ENCODE data around the gene HOXC6. TPM values are rescaled to one million over a fixed set of nuclear protein-coding genes. Genes with fewer than 3 reads are reported as not detected.

HOXC6 gene
- 2.9 TPM for polyA plus RNA-seq (2013, experiment 1 of 2)
- 5.1 TPM for polyA plus RNA-seq (2013, experiment 2 of 2)

DNA sequence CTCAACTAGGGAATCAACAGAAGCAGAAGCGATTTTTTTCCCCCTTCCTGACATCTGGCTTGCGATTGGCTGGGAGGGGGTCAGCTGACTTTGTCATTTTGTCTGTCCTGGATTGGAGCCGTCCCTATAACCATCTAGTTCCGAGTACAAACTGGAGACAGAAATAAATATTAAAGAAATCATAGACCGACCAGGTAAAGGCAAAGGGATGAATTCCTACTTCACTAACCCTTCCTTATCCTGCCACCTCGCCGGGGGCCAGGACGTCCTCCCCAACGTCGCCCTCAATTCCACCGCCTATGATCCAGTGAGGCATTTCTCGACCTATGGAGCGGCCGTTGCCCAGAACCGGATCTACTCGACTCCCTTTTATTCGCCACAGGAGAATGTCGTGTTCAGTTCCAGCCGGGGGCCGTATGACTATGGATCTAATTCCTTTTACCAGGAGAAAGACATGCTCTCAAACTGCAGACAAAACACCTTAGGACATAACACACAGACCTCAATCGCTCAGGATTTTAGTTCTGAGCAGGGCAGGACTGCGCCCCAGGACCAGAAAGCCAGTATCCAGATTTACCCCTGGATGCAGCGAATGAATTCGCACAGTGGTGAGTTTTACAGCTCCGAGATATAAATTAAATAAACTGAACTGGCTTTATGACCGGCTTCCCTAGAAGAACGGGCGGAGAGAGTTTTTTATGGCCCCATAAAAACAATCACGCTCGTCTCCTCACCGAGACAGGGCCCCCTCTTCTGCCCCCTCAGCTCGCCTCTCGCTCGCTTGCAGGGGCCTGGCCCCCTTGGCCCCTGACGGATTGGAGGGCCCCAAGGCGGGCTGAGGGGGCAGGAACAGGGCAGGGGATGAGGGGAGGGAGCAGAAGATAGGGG lies at the start of gene HOXC6:
Gene HOXC6 (plus strand): TSS at position 127 of the 888 bp plus-strand sequence. CDS start 82 bp downstream, at position 209.
- Histone ChIP-seq H3K9me3 (ENCODE audit: insufficient read depth, low read depth, low read length) (no peaks in the 10 kb centered on the region), H3K27ac (ENCODE audit: low read depth, low read length) (no peak within 1 kb of the TSS), H3K4me3 (ENCODE audit: low read length) (no peak within 1 kb of the TSS), H3K4me1 (ENCODE audit: insufficient read depth, low read length) (peaks cover under 1% of the 10 kb centered on the region; the same call in 1 of the 2 replicates), H3K36me3 (ENCODE audit: insufficient read depth, low read length) (no peaks in the 10 kb centered on the region), H3K27me3 (ENCODE audit: insufficient read depth, low read length) (peaks cover 100% of the 10 kb centered on the region), H3K9ac (ENCODE audit: low read depth, low read length) (no peak within 1 kb of the TSS)
- 8% methylated on average over 34 of the region's 36 CpGs for WGBS

DNA sequence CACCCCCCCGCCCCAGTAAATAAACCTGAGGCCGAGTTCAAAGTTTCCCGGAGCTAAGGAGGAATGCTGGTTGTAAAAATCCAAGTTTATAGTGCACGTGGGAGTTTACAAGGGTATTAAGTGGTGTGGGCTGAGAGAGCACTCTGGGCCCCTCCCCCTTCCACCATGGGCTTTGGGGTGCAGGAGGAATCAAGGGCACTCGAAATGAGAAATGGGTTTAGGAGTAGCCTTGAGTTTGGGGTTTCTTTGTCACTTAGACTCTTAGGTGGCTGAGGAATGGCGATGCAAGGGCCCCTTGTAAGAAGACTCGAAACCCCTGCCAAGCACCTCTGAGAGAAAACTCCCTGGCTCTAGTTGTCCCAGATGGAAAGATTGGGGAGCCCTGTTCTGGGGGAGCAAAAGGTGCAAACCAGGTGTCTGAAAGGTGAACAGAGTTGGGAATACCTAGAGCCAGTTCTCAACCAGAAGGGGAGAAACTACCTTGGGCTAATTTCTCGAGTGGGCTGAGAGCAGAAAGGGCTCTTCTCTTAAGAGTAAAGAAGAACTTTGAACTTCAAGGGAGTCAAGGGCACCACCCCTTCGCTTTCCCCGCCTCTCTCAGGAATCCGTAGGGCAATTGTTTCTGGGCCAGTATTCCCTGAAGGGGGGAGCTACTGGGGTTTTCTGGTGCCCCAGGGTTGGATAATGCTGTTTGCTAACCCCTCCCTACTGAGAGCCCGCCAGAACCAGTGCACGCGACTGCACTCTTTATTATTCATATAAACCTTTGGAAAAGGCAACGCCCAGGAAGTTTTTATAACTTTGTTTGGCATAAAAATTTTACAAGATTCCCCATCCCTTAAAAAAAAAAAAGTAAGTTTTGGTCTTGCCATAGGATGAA lies 49.5 kb upstream of the HOXC6 start:
- no peak overlapping the region for H3K9ac ChIP-seq (ENCODE audit: low read depth, low read length)
- H3K36me3 ChIP-seq (ENCODE audit: insufficient read depth, low read length): no peaks in the 10 kb centered on the region
- H3K27ac ChIP-seq (ENCODE audit: low read depth, low read length): no peak overlapping the region
- H3K4me3 ChIP-seq (ENCODE audit: low read length): no peak overlapping the region
- no peaks in the 10 kb centered on the region for H3K9me3 ChIP-seq (ENCODE audit: insufficient read depth, low read depth, low read length)
- peaks cover 100% of the 10 kb centered on the region for H3K27me3 ChIP-seq (ENCODE audit: insufficient read depth, low read length)
- WGBS: 26% methylated on average over 13 of the region's 15 CpGs
- no peaks in the 10 kb centered on the region; the same call in 1 of the 2 replicates for H3K4me1 ChIP-seq (ENCODE audit: insufficient read depth, low read length)

DNA sequence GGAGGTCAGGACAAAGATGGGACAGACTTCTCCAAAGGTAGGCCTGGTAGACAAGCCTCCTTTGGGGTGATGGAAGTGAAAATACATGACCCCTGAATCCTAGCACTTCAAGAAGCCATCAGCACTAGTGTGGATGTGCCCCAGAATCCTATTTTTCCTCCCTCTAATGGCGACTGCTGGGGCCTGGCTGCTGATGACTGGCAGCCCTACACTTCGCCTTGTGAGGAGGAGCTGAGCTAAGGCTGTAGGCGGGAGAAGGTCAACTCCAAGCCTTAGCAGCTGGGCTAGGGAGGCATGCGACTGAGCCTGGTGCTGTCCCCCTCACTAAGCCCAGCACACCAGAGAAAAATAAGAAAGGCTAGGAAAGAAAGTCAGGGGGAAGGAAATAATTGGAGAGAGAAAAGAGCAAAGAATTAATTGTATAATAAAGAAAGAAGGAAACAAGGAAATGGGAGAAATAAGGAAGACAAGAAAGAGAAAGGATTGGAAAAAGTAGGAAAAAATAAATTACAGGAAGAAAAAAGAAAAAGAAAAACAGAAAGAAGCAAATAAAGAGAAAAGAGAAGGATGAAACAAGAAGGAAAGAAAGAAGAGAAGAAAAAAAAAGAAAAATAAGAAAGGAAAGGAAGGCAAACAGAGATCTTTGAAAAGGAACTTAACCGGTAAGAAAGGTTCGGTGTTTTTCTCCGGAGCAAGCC lies 48.0 kb upstream of the HOXC6 start:
- H3K9me3 ChIP-seq (ENCODE audit: insufficient read depth, low read depth, low read length): no peaks in the 10 kb centered on the region
- H3K36me3 ChIP-seq (ENCODE audit: insufficient read depth, low read length): no peaks in the 10 kb centered on the region
- WGBS: 25% methylated on average over 7 of the region's 7 CpGs
- H3K4me1 ChIP-seq (ENCODE audit: insufficient read depth, low read length): no peaks in the 10 kb centered on the region; the same call in 1 of the 2 replicates
- no peak overlapping the region for H3K27ac ChIP-seq (ENCODE audit: low read depth, low read length)
- no peak overlapping the region for H3K9ac ChIP-seq (ENCODE audit: low read depth, low read length)
- H3K27me3 ChIP-seq (ENCODE audit: insufficient read depth, low read length): peaks cover 100% of the 10 kb centered on the region
- no peak overlapping the region for H3K4me3 ChIP-seq (ENCODE audit: low read length)

DNA sequence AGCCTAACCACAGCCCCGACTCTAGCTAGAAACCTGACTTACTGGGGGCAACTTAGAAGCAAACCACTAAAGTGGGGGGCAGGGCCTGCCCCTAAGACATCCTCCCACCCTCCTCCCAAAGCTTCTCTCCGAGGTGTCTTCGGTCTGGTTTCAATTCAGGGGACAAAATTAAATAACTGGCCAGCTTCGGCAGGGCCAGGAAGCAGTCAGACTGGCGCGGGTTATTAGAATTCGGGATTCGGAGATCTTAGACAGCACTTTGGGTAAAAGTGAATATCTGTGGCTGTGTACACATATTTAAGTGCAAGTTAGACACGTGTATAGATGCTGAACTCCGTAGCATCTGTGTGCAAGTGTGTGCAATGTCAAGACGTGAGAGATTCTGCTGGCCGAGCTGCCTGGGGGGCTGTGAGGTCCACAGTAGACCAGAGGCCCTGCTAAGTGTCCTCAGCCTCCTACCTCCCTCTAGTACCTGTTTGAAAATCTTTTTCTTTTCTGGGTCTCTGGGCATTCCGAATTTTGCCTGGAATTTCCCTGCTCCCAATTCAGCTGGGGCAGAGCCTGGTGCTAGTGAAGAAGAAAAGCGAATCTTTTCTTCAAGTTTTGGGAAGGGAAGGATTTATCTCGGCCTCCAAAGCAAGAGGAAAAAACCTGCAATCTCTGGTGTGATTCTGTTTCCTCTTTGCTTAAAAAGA lies 47.3 kb upstream of the HOXC6 start:
- Histone ChIP-seq H3K27me3 (ENCODE audit: insufficient read depth, low read length) (peaks cover 100% of the 10 kb centered on the region), H3K27ac (ENCODE audit: low read depth, low read length) (no peak overlapping the region)

DNA sequence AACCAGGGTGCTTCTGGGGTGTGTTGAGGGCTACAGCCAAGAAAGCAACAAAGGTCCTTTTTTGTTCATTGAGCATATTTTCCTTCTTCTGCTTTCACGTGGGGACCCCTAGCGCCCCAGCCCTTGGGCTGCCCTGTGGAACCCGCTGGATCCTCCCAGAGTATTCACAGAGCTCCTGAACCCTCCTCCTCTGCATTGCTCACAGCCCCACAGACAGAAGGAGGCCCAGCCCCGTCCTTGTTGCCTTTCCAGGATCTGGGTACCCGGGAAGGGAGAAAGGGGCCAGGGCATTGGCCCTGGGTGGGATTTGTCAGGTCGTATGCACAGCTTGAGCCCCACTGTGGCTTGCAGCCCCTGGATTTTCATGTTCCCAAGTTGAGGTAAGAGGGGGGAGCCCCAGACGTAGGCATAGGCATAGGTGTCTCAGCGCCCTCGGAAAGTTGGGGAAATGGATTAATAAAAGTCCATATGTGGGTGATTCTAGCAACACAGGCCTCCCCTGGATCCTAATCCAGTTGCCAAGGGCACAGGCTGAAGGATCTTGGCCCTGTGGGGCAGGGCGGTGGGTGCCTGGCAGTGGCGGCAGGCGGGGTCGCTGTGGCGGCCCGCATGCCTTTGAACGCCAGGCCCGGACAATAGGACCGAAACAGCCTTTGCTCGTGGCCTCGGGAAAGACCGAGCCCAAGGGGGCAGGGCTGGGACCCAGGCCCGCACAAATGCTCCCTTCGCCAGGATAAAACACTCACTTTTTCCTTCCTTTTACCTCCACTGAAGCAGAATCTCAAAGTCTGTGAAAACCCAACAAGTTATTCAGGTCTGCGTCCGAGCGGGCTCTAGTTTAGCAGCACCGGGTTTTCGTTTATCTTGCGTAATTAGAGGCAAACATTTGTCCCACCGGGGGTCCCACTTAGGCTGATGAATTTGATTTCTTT lies 46.3 kb upstream of the HOXC6 start:
- Histone ChIP-seq H3K27ac (ENCODE audit: low read depth, low read length) (no peak overlapping the region), H3K9ac (ENCODE audit: low read depth, low read length) (no peak overlapping the region), H3K4me3 (ENCODE audit: low read length) (no peak overlapping the region), H3K4me1 (ENCODE audit: insufficient read depth, low read length) (no peaks in the 10 kb centered on the region), H3K27me3 (ENCODE audit: insufficient read depth, low read length) (peaks cover 100% of the 10 kb centered on the region), H3K9me3 (ENCODE audit: insufficient read depth, low read depth, low read length) (no peaks in the 10 kb centered on the region), H3K36me3 (ENCODE audit: insufficient read depth, low read length) (no peaks in the 10 kb centered on the region)
- 18% methylated on average over 30 of the region's 30 CpGs for WGBS

More for the DNA sequence above, 47.3 kb upstream of the HOXC6 start:
- no peak overlapping the region for H3K9ac ChIP-seq (ENCODE audit: low read depth, low read length)
- WGBS: 46% methylated on average over 15 of the region's 15 CpGs
- H3K4me1 ChIP-seq (ENCODE audit: insufficient read depth, low read length): no peaks in the 10 kb centered on the region; the same call in 1 of the 2 replicates
- H3K36me3 ChIP-seq (ENCODE audit: insufficient read depth, low read length): no peaks in the 10 kb centered on the region
- H3K9me3 ChIP-seq (ENCODE audit: insufficient read depth, low read depth, low read length): no peaks in the 10 kb centered on the region
- no peak overlapping the region for H3K4me3 ChIP-seq (ENCODE audit: low read length)

DNA sequence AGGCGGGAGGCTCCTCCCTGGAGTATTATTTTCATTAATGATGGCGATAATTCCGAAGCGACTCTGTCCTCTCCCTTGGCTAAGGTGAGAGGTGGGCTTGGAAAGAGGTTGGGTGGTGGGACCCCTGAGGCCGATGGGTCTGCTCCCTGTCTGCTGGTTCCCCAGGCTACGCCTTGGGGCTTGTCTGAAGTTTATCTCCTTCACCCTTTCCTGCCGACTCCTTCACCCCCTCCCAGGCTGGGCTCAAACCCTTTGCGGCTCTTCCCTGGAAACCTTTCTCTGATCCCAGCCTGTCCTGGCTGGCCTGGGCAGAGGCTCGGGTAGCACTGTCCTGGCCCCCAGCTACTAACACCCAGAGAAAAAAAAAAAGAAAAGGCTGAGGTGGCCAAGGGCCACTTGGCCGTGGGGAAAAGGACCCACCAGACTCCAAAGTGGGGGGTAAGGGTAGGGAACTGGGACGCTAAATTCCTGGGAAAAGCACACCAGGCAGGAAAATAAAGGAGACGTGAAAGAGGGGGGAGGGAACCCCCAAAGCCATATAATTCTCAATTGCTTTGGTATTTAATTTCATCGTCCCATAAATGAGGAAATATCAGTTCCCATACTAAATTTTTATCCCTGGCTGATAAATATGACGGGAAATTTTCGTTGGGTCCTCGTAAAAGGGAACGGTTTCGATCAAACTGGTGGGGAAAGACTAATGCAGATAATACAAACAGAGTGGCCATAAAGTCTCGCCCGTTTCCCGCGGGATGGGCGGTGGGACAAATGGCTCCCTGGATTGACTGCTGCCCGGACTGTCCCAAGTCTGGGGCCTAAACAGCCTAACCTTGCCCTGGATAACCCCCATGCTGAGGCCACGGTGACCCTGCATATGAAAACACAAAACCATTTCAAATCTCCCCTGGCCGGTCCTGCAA lies 45.3 kb upstream of the HOXC6 start:
- Histone ChIP-seq H3K4me1 (ENCODE audit: insufficient read depth, low read length) (no peaks in the 10 kb centered on the region), H3K9ac (ENCODE audit: low read depth, low read length) (no peak overlapping the region), H3K27me3 (ENCODE audit: insufficient read depth, low read length) (peaks cover 100% of the 10 kb centered on the region), H3K27ac (ENCODE audit: low read depth, low read length) (no peak overlapping the region), H3K36me3 (ENCODE audit: insufficient read depth, low read length) (no peaks in the 10 kb centered on the region), H3K9me3 (ENCODE audit: insufficient read depth, low read depth, low read length) (no peaks in the 10 kb centered on the region), H3K4me3 (ENCODE audit: low read length) (no peak overlapping the region)
- WGBS: 42% methylated on average over 24 of the region's 26 CpGs

DNA sequence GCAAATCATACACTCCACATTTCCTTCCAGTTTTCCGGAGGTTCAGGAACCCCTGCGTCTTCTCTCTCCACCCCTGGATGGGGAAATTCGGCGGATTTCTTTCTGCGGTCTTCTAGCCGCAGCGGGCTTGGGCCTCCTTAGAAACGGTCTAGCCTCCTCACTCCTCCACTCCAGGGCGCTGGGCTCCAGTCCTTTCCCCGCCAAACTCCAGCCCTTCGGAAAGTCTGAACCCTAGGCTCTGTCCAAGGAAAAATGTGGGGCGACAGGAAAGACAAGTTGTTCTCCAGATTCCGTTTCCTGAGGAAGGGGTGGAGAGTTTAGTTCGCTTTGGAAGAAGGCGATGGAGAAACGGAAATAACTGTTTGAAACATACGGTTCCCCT lies 44.7 kb upstream of the HOXC6 start:
- no peaks in the 10 kb centered on the region for H3K4me1 ChIP-seq (ENCODE audit: insufficient read depth, low read length)
- no peaks in the 10 kb centered on the region for H3K9me3 ChIP-seq (ENCODE audit: insufficient read depth, low read depth, low read length)
- H3K36me3 ChIP-seq (ENCODE audit: insufficient read depth, low read length): no peaks in the 10 kb centered on the region
- no peak overlapping the region for H3K4me3 ChIP-seq (ENCODE audit: low read length)
- 43% methylated on average over 17 of the region's 17 CpGs for WGBS
- H3K27ac ChIP-seq (ENCODE audit: low read depth, low read length): no peak overlapping the region
- H3K27me3 ChIP-seq (ENCODE audit: insufficient read depth, low read length): peaks cover 100% of the 10 kb centered on the region
- H3K9ac ChIP-seq (ENCODE audit: low read depth, low read length): no peak overlapping the region

DNA sequence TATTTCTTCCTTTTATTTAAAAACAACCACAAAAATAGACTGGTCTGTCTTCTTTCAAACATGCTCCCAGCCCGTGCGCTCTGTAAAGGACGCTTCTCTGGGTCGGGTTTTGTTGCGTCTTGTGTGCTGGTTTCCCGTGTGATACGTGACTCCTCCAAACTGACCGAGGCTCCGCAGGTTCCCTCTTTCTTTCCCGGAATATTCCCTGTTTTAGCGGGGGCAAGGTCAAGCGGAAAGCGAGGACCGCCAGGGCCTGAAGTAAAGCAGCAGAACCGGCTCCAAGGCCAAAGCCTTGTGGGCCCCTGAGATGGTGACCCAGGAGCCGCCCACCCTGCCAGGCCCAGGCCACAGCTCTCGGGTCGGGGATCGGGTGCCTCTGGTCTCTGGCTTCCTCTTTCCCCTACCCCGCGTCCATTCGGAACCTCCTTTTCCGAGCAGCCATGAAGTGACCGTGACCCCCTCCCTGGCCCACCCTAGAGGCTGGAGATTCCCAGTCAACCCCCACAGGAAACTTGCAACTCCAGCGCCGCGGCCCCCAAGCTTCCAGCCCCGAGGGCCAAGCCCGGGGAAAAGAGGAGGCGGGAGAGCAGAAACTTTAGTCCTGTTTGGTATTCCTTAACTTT lies 44.2 kb upstream of the HOXC6 start:
- WGBS: 33% methylated on average over 28 of the region's 30 CpGs
- Histone ChIP-seq H3K27me3 (ENCODE audit: insufficient read depth, low read length) (peaks cover 100% of the 10 kb centered on the region), H3K36me3 (ENCODE audit: insufficient read depth, low read length) (no peaks in the 10 kb centered on the region), H3K9me3 (ENCODE audit: insufficient read depth, low read depth, low read length) (no peaks in the 10 kb centered on the region), H3K9ac (ENCODE audit: low read depth, low read length) (no peak overlapping the region), H3K27ac (ENCODE audit: low read depth, low read length) (no peak overlapping the region), H3K4me1 (ENCODE audit: insufficient read depth, low read length) (no peaks in the 10 kb centered on the region), H3K4me3 (ENCODE audit: low read length) (no peak overlapping the region)

All from HUES64 (cell line).